Epithelial cell of proximal tubule (primary cell): ENCODE results near the gene CTNNBIP1. TPM values are rescaled to one million over a fixed set of nuclear protein-coding genes. Genes with fewer than 3 reads are reported as not detected.
"Not testable (repeated sequence)": the region's sequence is repeated elsewhere in the genome, so short reads cannot be mapped to it uniquely, and the experiment has no call there.

Source experiments
- DNase-seq: peaks from one replicate; pipeline ENCODE4 v3.0.0-alpha.2; 2011; ENCODE audit warnings: low read depth
- H3K4me3 ChIP-seq: 2 replicates; pipeline ENCODE4 v1.5.1; 2011; ENCODE audit warnings: low read depth, mild to moderate bottlenecking, low read length
- total RNA-seq: library from RNA; depleted of rRNA; stranded (reverse); fragments of >200 nt; gene quantifications from 2 replicates; pipeline ENCODE4 v1.2.3, GENCODE V29; 2015
- TF ChIP-seq, protein P1 (sequence below): conservative IDR thresholded peaks from 2 replicates; pipeline ENCODE4 v1.5.1; 2012; ENCODE audit warnings: low read depth, mild to moderate bottlenecking, low read length

CTNNBIP1 gene
- total RNA-seq, 1 donor from 2014 or later = 26.8 TPM

DNA sequence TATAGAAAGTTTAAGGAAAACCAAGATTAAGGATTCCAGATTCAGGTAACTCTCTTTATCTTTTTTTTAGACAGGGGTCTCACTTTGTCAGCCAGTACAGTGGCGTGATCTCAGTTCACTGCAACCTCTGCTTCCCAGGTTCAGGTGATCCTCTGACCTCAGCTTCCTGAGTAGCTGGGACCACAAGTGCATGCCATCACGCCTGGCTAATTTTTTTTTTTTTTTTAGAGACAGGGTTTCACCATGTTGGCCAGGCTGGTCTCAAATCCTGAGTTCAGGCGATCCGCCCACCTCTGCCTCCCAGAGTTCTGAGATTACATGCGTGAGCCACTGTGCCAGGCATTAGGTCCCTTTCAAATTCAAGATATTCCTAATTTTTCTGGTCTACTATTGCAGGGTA lies 17.2 kb upstream of the CTNNBIP1 start:
- H3K4me3 ChIP-seq = no peak overlapping the region
- no peak for DNase-seq
- TF ChIP-seq, protein P1, sequence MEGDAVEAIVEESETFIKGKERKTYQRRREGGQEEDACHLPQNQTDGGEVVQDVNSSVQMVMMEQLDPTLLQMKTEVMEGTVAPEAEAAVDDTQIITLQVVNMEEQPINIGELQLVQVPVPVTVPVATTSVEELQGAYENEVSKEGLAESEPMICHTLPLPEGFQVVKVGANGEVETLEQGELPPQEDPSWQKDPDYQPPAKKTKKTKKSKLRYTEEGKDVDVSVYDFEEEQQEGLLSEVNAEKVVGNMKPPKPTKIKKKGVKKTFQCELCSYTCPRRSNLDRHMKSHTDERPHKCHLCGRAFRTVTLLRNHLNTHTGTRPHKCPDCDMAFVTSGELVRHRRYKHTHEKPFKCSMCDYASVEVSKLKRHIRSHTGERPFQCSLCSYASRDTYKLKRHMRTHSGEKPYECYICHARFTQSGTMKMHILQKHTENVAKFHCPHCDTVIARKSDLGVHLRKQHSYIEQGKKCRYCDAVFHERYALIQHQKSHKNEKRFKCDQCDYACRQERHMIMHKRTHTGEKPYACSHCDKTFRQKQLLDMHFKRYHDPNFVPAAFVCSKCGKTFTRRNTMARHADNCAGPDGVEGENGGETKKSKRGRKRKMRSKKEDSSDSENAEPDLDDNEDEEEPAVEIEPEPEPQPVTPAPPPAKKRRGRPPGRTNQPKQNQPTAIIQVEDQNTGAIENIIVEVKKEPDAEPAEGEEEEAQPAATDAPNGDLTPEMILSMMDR = no peak

DNA sequence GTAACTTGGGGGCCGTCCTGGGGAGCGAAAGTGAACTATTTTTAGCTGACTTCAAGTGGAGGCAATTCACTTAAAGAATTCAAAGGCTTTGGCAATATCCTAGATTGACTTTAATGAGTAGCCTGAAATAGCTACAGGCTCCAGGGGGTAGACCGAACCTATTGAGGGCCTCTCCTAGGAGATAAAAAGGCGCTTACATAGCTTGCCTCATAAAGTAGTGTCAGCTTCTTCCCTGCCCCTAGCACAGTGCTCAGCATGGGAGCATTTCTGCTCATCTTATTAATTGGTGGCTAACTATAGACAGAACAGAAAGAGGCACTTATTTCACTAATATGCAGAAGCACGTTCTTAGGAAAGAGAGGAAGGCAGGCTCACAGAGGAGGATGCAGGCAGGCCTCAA lies 12.3 kb upstream of the CTNNBIP1 start:
- TF ChIP-seq, protein P1 = no peak
- H3K4me3 ChIP-seq = no peak overlapping the region
- no peak for DNase-seq

DNA sequence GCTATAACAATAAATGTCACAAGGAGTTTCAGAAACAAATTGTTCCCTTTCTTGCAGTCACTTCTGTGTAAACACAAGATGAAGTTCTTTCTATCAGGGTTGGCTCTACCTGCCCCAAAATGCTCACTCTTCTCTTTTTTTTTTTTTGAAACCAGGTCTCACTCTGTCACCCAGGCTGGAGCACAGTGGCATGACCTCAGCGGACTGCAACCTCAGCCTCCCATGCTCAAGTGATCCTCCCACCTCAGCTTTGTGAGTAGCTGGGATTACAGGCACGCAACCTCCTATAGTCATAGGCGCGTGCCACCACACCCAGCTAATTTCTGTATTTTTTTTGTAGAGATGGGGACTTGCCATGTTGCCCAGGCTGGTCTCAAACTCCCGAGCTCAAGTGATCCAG lies 10.5 kb upstream of the CTNNBIP1 start:
- TF ChIP-seq, protein P1 = no peak
- DNase-seq = no peak

DNA sequence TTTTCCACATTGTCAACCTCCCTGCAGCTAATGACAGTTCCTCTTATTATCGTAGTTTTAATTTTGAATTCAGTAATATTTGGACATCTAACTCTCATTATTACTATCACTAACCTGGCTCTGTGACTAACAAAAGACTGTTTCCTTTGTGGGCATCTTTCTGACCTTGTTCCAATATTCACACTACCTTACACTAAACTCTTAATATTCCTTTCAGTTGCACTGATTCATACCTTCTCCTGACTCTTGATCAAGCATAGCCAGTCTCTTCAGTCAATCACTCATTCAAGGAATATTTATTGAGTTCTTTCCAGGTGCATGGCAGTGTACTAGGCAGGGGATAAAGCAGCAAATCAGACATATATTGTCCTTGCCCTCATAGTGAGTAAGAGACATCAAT lies 7.8 kb upstream of the CTNNBIP1 start:
- no peak for DNase-seq
- TF ChIP-seq, protein P1 = no peak
- no peak overlapping the region for H3K4me3 ChIP-seq

More for the DNA sequence above, 10.5 kb upstream of the CTNNBIP1 start:
- H3K4me3 ChIP-seq = no peak overlapping the region

DNA sequence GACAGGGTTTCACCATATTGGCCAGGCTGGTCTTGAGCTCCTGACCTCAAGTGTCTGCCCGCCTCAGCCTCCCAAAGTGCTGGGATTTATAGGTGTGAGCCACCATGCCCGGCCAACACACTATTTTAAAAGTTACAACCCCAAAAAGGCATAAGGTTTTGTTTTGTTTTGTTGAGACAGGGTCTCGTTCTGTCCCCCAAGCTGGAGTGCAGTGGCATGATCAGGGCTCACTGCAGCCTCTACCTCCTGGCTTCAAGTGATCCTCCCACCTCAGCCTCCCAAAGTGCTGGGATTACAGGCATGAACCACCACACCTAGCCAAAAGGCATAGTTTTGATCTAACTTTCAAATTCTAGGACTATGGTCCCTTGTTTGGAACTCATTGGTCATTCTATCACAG lies 7.4 kb upstream of the CTNNBIP1 start:
- not testable (repeated sequence) for H3K4me3 ChIP-seq, DNase-seq

DNA sequence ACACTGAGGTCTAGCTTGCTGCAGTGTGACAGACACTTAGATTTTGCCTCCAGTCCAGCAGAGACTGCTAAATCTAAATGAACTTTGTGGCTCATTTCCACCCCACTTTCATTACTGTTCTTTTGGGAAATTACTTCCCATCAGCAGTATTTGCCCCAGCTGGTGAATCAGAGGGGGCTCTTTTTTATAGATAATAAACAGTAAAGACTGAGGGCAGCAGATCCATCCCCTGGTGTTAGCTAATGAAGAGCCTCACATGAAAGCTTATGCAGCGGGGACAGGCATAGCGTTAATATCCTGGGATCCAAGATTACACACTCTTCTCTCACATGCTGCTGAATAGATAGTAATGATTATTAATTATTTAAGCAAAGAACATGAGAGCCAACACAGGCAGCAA lies 6.4 kb upstream of the CTNNBIP1 start:
- DNase-seq = no peak
- TF ChIP-seq, protein P1 = no peak
- no peak overlapping the region for H3K4me3 ChIP-seq

DNA sequence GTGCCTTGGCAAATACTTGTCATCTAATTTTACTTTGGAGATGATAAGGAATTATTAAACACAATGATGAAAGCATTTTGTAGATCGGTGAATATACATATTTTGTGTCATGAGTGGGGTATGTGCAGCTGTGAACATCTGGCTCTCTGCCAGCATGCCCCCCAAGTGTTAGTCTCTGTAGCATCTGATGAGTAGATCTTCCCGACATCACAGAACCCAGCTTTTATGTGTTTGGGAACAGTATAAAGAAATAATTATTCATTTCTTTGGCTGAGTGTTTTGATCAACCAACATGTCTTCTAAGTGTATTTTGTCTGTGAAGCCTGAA lies 4.5 kb upstream of the CTNNBIP1 start:
- no peak for DNase-seq
- TF ChIP-seq, protein P1 = no peak
- H3K4me3 ChIP-seq = no peak overlapping the region
